GM12892 (cell line): ENCODE measurements around the gene DHX38.
"Not testable (repeated sequence)": the region's sequence is repeated elsewhere in the genome, so short reads cannot be mapped to it uniquely, and the experiment has no call there.

Experiments
- DNase-seq: peaks from one replicate; pipeline ENCODE4 v3.0.0; 2011; ENCODE audit not compliant: insufficient read length
- FAIRE-seq: peaks from 2 replicates; lab custom pipeline; 2011; peaks lifted over from hg19 to GRCh38; lab: Jason Lieb, UNC
- POLR2A ChIP-seq: IDR thresholded peaks from 2 replicates; pipeline ENCODE4 v1.6.1; 2011; ENCODE audit warnings: low read depth, low read length, control low read depth
- POLR2AphosphoS5 ChIP-seq: IDR thresholded peaks from 2 replicates; pipeline ENCODE4 v1.6.1; 2011; ENCODE audit warnings: low read depth, low read length, control low read depth
- TAF1 ChIP-seq: IDR thresholded peaks from 2 replicates; pipeline ENCODE4 v1.6.1; 2011; ENCODE audit warnings: low read depth, mild to moderate bottlenecking, control low read depth, low read length, borderline replicate concordance

The DHX38 gene

GRCh38 chr16:72064361-72064894 is 29.2 kb upstream of the DHX38 start:
- TF ChIP-seq POLR2A (no peak), POLR2AphosphoS5 (no peak)
- DNase-seq (no peak), FAIRE-seq (no peak)

GRCh38 chr16:72066747-72067146 is 26.9 kb upstream of the DHX38 start:
- FAIRE-seq (peak; percentile 21), DNase-seq (no peak)
- TF ChIP-seq TAF1 (no peak), POLR2A (no peak), POLR2AphosphoS5 (no peak)

GRCh38 chr16:72068930-72069329 is 24.7 kb upstream of the DHX38 start:
- no peak for DNase-seq
- no peak for FAIRE-seq
- TF ChIP-seq POLR2A (no peak), POLR2AphosphoS5 (no peak), TAF1 (no peak)

DNA sequence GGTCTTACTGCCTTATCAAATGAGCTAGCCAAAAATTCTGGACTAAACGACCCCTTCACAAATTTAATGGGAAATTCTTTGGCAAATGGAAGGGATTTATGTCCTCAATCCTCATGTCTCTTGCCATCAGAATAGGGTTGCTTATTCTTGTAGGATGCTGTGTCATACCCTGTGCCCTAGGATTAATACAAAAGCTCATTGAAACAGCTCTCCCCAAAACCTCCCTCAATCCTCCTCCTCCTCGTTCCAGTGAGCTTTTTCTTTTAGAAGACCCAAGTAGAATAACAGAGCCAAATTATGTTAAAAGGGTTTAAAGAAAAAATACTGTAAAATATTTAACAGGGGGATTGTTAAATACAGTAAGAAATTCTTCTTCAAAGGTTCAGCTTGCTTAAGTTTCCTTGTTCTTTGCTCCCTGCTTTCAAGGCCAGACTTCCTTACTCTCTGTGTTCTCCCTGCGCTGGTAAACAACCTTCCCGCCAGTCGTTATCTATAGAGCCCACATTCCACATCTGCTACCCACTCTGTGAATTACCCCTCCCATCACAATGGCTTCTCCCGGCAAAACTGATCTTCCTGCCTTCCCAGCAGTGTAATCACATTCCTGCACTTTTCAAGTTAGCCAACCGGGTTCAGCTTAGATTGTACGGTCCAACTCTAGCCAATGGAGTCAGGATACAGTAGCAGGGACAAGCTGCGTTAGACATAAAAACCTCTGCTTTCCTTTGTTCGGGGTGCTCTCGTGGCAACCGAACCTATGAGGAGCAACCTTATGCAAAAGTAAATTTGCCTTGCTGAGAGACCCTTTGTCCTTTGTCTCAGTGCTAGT is 20.9 kb upstream of the DHX38 start:
- no peak for FAIRE-seq
- no peak for DNase-seq
- TF ChIP-seq POLR2A: no peak
- no peak for TF ChIP-seq TAF1
- no peak for TF ChIP-seq POLR2AphosphoS5

GRCh38 chr16:72073560-72074230 is 20.0 kb upstream of the DHX38 start:
- no peak for FAIRE-seq
- DNase-seq: no peak
- TF ChIP-seq POLR2A (no peak), POLR2AphosphoS5 (no peak), TAF1 (no peak)

- FAIRE-seq, DNase-seq: not testable (repeated sequence)
These were observed 18.6 kb upstream of the DHX38 start for GRCh38 chr16:72075067-72075466.

- FAIRE-seq, DNase-seq: not testable (repeated sequence)
These were observed 16.5 kb upstream of the DHX38 start for GRCh38 chr16:72076991-72077706.

DNA sequence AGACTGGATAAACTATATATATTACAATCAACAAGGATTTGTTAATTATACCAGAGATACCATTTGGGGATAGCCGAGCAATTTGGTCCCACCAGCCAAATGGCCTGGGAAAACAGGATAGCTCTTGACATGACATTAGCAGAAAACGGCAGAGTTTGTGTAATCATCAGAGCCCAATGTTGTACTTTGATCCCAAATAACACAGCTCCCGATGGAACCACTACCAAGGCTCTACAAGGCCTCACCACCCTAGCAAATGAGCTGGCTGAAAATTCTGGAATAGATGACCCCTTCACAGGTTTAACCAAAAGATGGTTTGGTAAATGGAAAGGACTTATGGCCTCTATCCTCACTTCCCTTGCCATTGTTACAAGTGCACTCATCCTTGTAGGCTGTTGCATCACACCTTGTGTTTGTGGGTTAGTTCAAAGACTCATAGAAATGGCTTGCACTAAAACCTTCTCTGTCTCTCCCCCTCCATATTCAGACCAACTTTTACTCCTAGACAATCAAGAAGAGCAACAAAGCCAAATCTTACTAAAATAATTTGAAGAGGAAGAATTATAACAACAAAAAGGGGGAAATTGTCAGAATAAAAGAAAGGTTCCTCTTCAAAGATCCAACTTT is 9.8 kb upstream of the DHX38 start:
- TF ChIP-seq TAF1 (no peak), POLR2A (no peak), POLR2AphosphoS5 (no peak)
- DNase-seq: no peak
- no peak for FAIRE-seq

- TF ChIP-seq TAF1 (no peak), POLR2A (no peak), POLR2AphosphoS5 (no peak)
- no peak for DNase-seq
- no peak for FAIRE-seq
These were observed 9.2 kb upstream of the DHX38 start for GRCh38 chr16:72084445-72084844.

GRCh38 chr16:72085002-72085401 is 8.6 kb upstream of the DHX38 start:
- TF ChIP-seq POLR2AphosphoS5 (no peak), POLR2A (no peak), TAF1 (no peak)
- no peak for FAIRE-seq

GRCh38 chr16:72091217-72091616 is 2.4 kb upstream of the DHX38 start:
- TF ChIP-seq TAF1: no peak
- TF ChIP-seq POLR2A: no peak
- TF ChIP-seq POLR2AphosphoS5: no peak
- FAIRE-seq (no peak), DNase-seq (no peak)

More at GRCh38 chr16:72085002-72085401, 8.6 kb upstream of the DHX38 start:
- DNase-seq: no peak
